ENCODE measurements around the gene RNF227.

- TF ChIP-seq, protein P1, sequence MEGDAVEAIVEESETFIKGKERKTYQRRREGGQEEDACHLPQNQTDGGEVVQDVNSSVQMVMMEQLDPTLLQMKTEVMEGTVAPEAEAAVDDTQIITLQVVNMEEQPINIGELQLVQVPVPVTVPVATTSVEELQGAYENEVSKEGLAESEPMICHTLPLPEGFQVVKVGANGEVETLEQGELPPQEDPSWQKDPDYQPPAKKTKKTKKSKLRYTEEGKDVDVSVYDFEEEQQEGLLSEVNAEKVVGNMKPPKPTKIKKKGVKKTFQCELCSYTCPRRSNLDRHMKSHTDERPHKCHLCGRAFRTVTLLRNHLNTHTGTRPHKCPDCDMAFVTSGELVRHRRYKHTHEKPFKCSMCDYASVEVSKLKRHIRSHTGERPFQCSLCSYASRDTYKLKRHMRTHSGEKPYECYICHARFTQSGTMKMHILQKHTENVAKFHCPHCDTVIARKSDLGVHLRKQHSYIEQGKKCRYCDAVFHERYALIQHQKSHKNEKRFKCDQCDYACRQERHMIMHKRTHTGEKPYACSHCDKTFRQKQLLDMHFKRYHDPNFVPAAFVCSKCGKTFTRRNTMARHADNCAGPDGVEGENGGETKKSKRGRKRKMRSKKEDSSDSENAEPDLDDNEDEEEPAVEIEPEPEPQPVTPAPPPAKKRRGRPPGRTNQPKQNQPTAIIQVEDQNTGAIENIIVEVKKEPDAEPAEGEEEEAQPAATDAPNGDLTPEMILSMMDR (conservative IDR thresholded peaks at IDR 0.05; ENCODE audit: low read length): no peak
- TF ChIP-seq EZH2phosphoT487 (IDR thresholded peaks at IDR 0.05; ENCODE audit: borderline replicate concordance, low read depth, low read length): no peak
Observed at GRCh38 chr17:7916385-7916682, 245 bp upstream of the RNF227 start.

All from OCI-LY7 (cell line).